ENCODE data around the gene RGS11.

The RGS11 gene

GRCh38 chr16:284204-285120 is 8.7 kb upstream of the RGS11 start:
- no peak for TF ChIP-seq ZNF8 (CRISPR knock-in tag; IDR thresholded peaks at IDR 0.05)
- TF ChIP-seq GLIS3 (CRISPR knock-in tag; IDR thresholded peaks at IDR 0.05), result no peak
- no peak for TF ChIP-seq TOX (CRISPR knock-in tag; IDR thresholded peaks at IDR 0.05; ENCODE audit: borderline replicate concordance)
- no peak for ATAC-seq

- ATAC-seq, result no peak; the same call in 2 of the 3 replicates
- no peak for TF ChIP-seq ZNF8 (CRISPR knock-in tag; IDR thresholded peaks at IDR 0.05)
- no peak for TF ChIP-seq ZNF70 (CRISPR knock-in tag; IDR thresholded peaks at IDR 0.05)
- TF ChIP-seq TCF4 (CRISPR knock-in tag; IDR thresholded peaks at IDR 0.05; ENCODE audit: borderline replicate concordance), result no peak
- TF ChIP-seq PATZ1 (CRISPR knock-in tag; IDR thresholded peaks at IDR 0.05; ENCODE audit: borderline replicate concordance), result no peak
- TF ChIP-seq TOX (CRISPR knock-in tag; IDR thresholded peaks at IDR 0.05; ENCODE audit: borderline replicate concordance), result no peak
- TF ChIP-seq OSR1 (CRISPR knock-in tag; IDR thresholded peaks at IDR 0.05), result no peak
- no peak for TF ChIP-seq POU6F1 (CRISPR knock-in tag; IDR thresholded peaks at IDR 0.05; ENCODE audit: borderline replicate concordance, low read depth)
- no peak for TF ChIP-seq RARB (CRISPR knock-in tag; IDR thresholded peaks at IDR 0.05)
- no peak for TF ChIP-seq ESRRG (CRISPR knock-in tag; IDR thresholded peaks at IDR 0.05)
- no peak for TF ChIP-seq CSRNP3 (CRISPR knock-in tag; IDR thresholded peaks at IDR 0.05)
- no peak for TF ChIP-seq PPARA (CRISPR knock-in tag; IDR thresholded peaks at IDR 0.05; ENCODE audit: borderline replicate concordance)
- no peak for TF ChIP-seq SNAI2 (CRISPR knock-in tag; IDR thresholded peaks at IDR 0.05)
- no peak for TF ChIP-seq ZFP30 (CRISPR knock-in tag; IDR thresholded peaks at IDR 0.05)
- TF ChIP-seq ARNTL (CRISPR knock-in tag; IDR thresholded peaks at IDR 0.05; ENCODE audit: borderline replicate concordance, low read depth), result no peak
- no peak for TF ChIP-seq ISL1 (CRISPR knock-in tag; IDR thresholded peaks at IDR 0.05)
- no peak for TF ChIP-seq TSHZ2 (CRISPR knock-in tag; IDR thresholded peaks at IDR 0.05)
These were observed 7.5 kb upstream of the RGS11 start, which contains the start of gene PDIA2 for GRCh38 chr16:283033-283805. Gene PDIA2 (plus strand): TSS chr16:283164. CDS start chr16:283170, 6 bp downstream.

GRCh38 chr16:282491-282890 is 6.7 kb upstream of the RGS11 start:
- no peak for ATAC-seq

More at GRCh38 chr16:282491-282890, 6.7 kb upstream of the RGS11 start:
- TF ChIP-seq ZNF70 (CRISPR knock-in tag; IDR thresholded peaks at IDR 0.05) (no peak), SNAI2 (CRISPR knock-in tag; IDR thresholded peaks at IDR 0.05) (no peak), ISL1 (CRISPR knock-in tag; IDR thresholded peaks at IDR 0.05) (no peak), RARB (CRISPR knock-in tag; IDR thresholded peaks at IDR 0.05) (no peak), ZFP30 (CRISPR knock-in tag; IDR thresholded peaks at IDR 0.05) (no peak), BACH2 (CRISPR knock-in tag; IDR thresholded peaks at IDR 0.05; ENCODE audit: borderline replicate concordance) (no peak), CSDC2 (CRISPR knock-in tag; IDR thresholded peaks at IDR 0.05) (no peak), TOX (CRISPR knock-in tag; IDR thresholded peaks at IDR 0.05; ENCODE audit: borderline replicate concordance) (no peak), GLIS3 (CRISPR knock-in tag; IDR thresholded peaks at IDR 0.05) (no peak), POU6F1 (CRISPR knock-in tag; IDR thresholded peaks at IDR 0.05; ENCODE audit: borderline replicate concordance, low read depth) (no peak), TCF4 (CRISPR knock-in tag; IDR thresholded peaks at IDR 0.05; ENCODE audit: borderline replicate concordance) (no peak)
